ENCODE measurements around the gene FKTN.
"Not testable (repeated sequence)": the region's sequence is repeated elsewhere in the genome, so short reads cannot be mapped to it uniquely, and the experiment has no call there.

The FKTN gene

DNA sequence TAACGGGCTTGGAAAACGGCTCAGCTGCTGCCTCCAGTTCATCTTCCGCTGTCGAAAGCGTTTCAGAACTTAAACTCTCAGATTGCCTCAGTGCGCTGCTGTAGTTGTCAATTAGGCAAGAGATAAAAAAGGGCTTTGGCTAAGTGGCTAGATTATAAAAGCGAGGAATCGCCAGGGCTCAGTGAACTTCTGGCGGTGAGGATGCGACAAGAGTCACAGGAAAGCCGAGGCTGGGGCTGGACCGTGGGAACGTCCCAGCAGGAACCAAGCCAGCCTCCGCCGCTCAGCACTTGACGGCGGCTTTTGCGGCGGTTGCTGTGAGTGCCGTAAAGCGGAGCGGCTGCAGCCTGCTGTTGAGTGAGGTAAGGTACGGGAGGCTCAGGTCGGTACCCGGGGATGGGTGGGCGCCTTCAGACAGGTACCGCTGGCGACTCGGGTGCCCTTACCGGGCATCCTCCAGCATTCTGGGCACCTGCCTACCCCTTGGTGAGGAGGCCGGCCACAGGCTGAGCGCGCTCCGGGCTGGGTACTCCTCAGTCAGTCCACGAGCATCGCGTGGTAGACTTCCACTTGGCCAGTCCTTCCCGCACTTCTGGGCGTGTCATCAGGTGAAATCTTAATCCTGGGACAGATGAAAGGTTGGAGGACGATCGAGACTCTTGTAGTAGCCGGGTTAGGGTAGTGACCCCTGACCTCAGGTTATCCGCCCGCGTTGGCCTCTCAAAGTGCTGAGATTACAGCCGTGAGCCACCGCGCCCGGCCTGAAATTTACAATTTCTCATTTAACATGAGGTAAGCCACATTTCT lies at the start of gene FKTN:
TSS of gene FKTN (plus strand) at position 328 of the 807 bp plus-strand sequence. CDS start 16,902 bp downstream, outside the sequence.
- peak; percentile 69 for DNase-seq

DNA sequence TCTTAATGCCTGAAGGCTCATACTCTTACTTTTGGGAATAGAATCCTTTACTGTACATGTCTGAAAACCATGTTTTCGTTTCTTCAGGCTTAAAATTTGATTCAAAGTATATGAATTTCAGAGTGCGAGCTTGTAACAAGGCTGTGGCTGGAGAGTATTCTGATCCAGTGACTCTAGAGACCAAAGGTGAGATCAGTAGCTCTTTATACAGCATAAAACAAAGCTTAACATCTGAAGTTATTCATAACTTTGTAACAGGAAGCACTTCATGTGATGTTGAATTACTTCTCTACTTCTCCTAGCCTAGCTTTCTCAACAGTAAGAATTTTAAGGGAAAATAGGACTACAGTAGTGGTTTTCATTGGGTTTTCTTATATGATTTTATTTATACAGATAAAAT lies 49.4 kb upstream of the FKTN start:
- no peak for DNase-seq

DNA sequence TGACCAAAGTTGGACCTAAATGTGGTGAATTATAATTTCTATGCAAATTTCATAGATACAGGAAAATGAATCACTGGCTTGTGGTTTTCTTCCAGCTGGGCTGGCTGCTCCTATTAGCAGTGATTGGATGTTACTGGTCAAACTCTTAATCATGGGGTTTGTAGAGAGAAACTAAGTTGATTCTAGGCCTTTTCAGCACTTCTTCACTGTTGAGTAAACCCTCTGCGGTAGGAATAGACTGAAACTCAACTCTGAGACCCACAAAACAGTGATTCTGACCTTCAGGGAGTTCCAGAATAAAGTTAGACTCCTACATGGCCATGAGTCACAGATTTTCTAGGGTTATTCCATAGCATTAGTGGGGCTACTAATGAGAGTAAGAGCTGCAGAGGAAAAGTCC lies 47.9 kb upstream of the FKTN start:
- no peak for DNase-seq

DNA sequence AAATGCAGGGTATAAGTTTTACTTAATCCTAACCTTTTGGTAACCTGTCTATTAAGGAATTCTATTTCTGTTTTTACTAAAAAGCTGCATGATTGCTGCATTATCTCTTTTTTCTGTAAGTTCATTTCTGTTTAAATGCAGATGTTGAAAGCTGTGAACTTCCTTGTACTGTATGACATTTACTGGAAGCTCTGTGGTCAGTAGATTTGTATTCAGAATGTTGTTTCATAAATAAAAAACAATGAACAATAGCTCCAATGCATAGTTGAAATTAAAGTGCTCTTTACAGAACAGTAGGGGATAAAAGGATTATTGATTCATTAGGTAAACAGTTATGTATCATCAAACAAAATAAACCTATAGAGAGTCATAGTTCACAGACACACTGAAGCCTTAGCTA lies 46.5 kb upstream of the FKTN start:
- DNase-seq = no peak

DNA sequence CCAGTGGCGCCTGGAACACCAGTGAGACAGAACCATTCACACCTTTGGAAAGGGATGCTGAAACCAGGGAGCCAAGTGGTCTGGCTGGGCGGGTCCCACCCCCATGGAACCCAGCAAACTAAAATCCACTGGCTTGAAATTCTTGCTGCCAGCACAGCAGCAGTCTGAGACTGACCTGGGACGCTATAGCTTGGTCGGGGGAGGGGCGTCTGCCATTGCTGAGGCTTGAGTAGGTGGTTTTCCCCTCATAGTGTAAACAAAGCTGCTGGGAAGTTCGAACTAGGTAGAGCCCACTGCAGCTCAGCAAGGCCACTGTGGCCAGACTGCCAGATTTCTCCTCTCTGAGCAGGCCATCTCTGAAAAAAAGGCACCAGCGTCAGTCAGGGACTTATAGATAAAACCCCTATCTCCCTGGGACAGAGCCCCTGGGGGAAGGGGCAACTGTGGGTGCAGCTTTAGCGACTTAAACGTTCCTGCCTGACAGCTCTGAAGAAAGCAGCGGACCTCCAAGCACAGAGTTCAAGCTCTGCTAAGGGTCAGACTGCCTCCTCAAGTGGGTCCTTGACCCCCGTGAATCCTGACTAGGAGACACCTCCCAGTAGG lies 42.0 kb upstream of the FKTN start:
- DNase-seq = no peak

DNA sequence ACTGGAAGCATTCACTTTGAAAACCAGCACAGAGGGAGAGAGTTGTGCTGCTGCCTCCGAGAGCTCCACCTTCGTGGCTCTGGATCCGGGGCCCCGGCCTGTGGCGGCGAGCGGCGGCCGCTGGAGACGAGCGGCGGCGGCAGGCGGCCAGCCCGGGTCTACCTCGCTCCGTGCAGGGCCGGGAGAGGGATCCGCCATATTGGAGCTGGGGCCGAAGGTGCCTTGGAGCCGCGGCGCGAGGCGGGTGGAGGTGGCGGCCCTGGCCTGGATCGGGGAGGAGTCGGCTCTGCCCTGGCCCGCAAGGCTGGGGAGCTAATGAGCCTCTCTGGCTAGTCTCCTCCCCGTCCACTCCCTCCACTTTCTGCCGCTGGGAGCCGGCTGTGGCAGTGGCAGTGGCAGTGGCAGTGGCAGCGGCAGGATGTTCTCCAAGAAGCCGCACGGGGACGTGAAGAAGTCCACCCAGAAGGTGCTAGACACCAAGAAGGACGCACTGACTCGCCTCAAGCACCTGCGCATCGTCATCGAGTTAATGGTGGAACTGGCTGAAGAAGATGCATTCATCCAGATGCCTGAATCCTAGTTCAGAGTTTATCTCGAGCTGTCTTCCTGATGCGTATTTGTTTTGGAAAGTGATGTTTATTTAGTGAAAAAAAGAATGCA lies 38.1 kb upstream of the FKTN start:
- DNase-seq = not testable (repeated sequence)

DNA sequence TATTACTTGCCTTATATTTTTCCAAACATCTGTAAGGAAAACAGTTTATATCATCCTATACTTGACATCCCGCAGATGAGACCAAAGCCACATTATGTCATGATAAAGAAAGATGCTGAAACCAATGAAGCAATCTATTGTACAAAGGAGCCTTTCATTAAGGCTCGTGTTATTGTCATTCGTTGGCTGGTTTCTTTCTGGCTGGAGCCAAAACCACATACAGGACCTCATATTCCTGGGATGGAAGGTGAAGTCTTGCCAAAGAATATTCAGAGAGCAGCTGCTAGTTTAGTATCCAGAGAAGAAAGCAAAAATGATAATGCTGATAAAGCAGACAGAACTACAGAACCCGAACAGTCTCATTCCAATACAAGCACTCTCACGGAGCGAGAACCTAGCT lies 36.9 kb upstream of the FKTN start:
- DNase-seq = not testable (repeated sequence)

DNA sequence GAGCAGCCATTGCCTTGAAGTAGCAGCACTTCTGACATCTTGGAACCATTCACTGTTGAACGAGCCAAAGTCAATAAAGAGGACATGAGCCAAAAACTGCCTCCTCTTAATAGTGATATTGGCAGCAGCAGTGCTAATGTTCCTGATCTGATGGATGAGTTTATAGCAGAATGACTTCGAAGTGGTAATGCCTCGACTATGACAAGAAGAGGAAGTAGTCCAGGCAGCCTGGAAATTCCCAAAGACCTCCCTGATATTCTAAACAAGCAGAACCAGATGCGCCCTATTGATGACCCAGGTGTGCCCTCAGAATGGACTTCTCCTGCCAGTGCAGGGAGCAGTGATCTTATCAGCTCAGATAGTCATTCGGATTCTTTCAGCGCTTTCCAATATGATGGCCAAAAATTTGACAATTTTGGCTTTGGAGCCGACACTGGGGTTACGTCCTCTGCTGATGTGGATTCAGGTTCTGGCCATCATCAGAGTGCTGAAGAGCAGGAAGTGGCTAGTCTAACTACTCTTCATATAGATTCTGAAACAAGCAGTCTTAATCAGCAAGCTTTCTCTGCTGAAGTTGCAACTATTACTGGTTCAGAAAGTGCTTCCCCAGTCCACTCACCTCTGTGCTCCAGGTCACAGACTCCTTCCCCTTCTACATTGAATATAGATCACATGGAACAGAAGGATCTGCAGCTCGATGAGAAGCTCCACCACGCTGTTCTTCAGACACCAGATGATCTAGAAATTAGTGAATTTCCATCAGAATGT lies 35.1 kb upstream of the FKTN start:
- DNase-seq = not testable (repeated sequence)

DNA sequence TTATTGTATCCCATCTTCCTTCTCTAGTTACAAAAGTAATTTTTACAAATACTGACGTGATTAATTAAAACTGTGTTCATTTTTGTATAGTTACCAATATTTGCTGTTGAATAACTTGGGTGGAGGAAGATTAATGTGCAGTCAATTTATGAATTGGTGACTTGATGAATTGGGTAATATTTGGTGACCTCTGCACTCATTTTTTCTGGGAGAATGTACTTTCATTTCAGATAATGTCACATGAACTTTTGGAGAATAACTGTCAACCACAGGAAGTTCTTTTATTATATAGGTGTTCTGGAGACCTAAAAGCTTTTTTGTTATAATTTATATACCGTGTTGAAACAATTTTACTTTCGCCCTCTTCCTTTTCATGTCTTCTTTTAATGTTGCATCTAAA lies 26.4 kb upstream of the FKTN start:
- no peak for DNase-seq

DNA sequence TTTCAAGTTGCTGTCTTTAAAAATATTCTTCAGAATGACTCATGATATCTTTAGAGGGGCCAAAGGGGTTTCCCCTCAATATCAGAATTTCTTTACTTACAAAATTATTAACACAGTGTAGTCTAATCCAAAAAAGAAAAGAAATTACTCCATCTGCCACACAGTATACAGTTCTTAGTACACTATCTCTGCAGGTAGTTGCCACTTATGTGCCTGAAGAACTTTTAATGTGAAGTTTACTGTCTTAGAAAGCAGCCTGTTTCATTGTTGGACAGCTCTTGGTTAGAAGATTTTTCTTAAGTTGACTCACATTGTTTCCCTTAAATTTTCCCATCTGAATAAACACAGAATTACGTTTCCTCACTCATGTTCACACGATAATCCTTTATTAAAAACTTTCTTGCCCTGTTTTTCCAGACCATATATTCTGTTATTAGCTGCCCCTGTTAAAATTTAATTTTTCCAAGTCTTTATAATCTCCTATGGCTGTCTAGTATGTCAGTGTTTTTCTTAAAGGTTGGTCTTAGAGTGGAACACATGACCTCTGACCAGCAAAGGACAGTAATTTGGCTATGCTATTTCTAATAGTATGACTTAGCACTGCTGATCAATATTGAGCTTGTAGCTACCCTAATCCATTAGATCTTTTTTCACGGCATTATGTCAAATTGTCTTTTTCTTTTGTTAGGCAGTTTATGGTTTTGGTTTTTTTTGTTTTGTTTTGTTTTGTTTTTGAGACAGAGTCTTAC lies 21.8 kb upstream of the FKTN start:
- no peak for DNase-seq

DNA sequence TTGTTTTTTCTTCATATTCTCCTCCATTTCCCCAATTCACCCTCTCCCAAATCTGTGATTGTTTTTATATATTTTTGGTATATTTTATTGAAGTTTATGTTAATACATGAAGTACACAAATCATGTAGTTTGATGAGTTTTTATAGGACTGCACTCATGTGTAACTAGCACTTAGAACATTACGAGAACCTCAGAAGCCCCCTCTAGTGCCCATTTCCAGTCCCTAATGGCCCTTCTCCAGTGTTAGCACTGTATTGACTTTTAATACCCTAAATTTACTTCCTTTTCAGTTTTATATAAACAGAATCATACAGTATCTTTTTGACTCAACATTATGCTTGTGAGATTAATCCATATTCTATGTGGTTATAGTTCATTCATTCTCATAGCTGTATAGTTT lies 18.5 kb upstream of the FKTN start:
- DNase-seq = no peak

DNA sequence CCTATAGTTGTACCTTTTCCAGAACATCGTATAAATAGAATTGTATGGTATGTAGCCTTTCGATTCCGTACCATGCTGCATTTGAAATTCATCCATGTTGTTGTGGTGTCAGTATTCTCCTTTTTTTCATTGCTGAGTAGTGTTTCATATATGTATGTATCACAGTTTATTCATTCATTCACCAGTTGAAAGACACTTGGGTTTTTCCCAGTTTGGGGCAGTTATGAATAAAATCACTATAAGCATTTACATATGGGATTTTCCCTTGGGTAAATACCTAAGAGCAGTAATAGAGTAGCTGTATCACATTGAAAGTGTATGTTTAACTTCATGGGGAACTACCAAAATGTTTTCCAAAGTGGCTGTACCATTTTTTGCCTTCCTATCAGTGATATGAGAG lies 16.1 kb upstream of the FKTN start:
- DNase-seq = no peak

DNA sequence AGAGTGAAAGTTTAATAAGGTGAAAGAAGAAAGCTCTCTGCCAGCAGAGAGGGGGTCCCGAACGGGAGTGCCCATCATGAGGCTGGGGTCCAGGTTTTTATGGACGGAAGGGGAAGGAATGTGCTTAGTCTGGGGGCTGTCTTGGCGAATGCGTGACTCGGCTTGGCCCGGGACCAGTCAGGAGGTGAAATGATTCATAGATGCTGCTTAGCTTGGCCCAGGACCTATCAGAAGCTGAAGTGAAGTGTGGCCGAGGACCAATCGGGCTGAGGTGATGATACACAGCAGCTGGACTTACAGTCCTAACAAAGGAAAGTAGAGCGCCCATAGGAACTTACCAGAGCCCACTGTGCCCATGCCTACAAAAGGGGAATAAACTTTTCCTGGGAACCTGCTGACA lies 3.9 kb upstream of the FKTN start:
- DNase-seq = no peak

DNA sequence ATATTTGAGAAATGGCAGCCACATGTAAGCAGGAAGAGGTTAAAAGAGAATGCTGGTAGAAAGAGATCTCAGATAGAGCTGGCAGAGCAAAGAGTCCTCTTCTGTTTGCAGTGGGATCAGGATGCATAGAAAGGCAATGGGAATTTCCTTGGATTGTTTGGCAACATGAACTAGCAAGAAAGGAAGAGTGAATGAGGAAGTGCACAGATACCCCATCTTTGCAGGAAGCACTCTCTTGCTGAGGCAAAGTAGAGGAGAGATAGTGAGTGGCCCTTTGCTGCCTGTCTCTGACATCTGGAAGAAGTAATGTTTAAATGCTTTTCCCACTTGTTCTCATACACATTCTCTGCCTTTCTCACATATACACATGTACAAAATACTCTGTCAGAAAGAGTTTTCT lies 14.5 kb downstream of the FKTN start:
- no peak for DNase-seq

DNA sequence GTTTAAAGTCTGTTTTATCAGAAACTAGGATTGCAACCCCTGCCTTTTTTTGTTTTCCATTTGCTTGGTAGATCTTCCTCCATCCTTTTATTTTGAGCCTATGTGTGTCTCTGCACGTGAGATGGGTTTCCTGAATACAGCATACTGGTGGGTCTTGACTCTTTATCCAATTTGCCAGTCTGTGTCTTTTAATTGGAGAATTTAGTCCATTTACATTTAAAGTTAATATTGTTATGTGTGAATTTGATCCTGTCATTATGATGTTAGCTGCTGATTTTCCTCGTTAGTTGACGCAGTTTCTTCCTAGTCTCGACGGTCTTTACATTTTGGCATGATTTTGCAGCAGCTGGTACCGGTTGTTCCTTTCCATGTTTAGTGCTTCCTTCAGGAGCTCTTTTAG lies 22.0 kb downstream of the FKTN start:
- not testable (repeated sequence) for DNase-seq

DNA sequence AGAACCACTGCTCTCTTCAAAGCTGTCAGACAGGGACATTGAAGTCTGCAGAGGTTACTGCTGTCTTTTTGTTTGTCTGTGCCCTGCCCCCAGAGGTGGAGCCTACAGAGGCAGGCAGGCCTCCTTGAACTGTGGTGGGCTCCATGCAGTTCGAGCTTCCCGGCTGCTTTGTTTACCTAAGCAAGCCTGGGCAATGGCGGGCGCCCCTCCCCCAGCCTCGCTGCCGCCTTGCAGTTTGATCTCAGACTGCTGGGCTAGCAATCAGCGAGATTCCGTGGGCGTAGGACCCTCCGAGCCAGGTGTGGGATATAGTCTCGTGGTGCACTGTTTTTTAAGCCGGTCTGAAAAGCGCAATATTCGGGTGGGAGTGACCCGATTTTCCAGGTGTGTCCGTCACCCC lies 23.6 kb downstream of the FKTN start:
- not testable (repeated sequence) for DNase-seq

DNA sequence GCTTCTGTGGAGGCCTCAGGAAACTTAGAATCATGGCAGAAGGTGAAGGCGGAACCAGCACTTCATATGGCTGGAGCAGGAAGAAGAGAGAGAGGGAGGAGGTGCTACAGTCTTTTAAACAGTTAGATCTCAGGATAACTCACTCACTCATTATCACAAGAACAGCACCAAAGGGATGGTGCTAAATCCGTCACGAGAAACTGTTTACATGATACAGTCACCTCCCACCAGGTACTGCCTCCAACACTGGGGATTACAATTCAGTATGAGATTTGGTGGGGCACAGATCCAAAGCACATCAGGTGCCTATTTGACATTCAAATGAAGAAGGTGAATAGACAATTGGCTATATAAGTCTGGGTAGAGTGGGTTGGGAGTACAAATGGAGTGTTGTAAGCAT lies 35.2 kb downstream of the FKTN start:
- DNase-seq = no peak

DNA sequence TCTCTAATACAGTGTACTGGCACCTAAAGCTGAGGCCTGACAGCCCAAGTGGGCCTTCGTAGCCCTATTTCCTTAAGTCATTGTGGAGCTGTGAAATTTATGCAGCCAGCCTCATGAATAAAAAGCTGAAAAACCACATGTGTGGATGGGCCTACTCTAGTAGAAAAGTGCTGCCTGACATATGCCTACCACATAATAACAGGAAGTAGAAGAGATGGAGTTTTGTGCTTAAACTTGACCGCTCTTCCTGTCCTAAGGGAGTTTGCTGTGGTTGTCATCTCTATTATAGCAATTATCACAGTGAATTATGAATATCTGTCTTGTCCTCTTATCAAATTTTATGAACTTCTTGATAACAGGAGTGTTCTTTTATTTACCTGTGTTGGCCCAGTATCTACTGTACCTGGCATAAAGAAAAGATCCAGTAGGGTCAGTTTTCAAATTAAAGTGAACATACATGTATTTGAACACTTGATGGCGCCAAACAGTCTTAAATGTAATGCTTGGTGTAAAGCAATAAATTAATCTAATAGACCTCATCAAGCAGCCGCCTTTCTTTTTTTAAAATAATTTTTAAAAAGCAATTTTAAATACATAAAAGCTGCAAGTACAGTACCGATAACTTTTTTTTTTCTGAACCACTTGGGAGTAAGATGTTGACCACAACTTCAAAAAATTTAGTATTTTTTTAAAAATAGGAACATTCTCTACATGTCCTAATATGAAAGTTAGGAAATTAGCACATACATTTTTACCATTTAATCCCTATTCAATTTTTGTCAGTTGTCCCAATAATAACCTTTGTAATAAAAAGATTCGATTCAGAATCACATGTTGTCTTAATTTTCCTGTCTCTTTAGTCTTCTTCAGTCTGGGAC lies 51.0 kb downstream of the FKTN start:
- DNase-seq = peak; percentile 47

DNA sequence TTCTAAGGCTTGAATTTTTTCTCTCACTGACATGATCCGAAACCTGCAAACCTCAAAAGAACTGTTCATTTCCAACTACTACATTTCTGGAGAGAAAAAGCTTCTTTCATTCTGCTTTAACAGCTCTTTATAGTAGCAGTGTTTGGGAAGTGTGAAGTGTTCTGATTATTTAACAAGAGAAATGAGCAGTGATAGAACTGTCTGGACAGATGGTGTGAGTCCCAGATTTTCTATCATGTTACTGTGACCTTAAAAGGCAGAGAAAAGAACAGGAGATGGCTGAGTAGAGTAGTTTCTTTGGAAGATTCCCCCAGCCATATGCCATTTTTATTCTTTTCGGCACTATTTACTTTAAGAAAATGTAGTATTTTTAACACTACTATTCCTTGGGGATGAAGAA lies 63.1 kb downstream of the FKTN start:
- DNase-seq = no peak

DNA sequence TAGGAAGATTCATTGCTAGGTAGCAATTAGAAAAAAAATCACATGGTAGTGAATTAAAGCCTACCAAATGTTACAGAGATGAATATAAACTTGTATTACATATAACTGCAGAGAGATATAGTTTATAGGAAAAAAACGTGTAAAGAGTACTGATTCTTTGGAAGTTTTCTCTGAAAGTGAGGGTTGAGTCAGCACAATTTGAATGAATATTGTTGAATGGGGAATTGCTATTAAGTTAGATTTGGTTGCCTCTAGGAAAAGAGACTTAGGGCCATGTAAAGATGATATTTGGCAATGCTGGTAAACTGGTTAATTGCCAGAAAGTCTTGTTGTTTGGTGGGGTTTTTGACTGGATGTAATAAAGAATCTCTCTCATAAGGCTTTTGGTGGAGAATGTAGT lies 67.2 kb downstream of the FKTN start:
- DNase-seq = no peak

DNA sequence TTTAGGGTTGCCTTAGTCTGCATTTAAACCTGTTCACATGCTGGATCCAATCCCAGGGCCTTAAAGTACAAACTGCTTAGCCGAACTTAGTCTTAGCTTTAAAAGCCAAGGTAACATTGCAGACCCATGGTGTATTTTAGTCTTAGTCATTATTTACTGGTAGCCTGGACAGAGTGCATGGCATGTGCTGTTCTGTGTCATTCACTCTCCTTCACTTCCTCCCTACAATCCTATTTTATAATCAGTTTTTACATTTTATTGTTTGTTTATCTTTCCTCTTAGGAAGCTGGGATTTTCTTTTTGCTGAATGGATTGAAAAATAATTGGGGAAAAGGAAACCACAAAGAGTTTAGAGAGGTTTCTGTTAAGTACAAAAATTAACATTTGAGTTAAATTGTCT lies 74.9 kb downstream of the FKTN start:
- DNase-seq = no peak

DNA sequence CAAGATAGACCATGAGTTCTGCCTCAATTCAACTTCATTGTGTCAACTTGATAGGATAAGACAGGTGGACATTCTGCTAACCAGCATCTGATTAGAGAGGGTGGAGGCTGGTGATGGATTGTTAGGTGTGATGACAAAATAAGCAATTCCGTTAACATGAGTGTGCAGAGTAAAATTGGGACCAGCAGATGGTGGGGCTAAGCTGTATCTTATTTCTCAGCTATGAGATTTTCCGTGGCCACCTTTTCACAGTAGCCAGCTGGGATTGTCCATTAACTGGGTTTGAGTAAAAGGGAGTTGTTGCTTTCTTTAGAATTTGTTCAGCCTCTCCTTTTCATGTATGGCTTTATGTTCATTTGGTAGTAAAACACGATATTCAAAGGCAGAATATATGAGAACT lies 75.5 kb downstream of the FKTN start:
- no peak for DNase-seq
